A673 (cell line): Measurements from ENCODE around the gene ZNF611.

Source experiments
- EZH2 ChIP-seq: fragments of 200-600 bp; sonication (generic); IDR thresholded peaks from 2 replicates; pipeline ENCODE4 v1.6.1; 2017; ENCODE audit warnings: borderline replicate concordance, low read depth, mild to moderate bottlenecking, mixed read lengths, antibody characterized with exemption, low read length; ENCODE audit not compliant: poor library complexity, severe bottlenecking
- TF ChIP-seq, protein P1 (sequence below): fragments of 300-800, 200-600 bp; sonication (generic); conservative IDR thresholded peaks from 2 replicates; pipeline ENCODE4 v1.5.1; 2017; ENCODE audit warnings: low read depth, mild to moderate bottlenecking, antibody characterized with exemption, low read length, moderate library complexity, mixed read lengths

DNA sequence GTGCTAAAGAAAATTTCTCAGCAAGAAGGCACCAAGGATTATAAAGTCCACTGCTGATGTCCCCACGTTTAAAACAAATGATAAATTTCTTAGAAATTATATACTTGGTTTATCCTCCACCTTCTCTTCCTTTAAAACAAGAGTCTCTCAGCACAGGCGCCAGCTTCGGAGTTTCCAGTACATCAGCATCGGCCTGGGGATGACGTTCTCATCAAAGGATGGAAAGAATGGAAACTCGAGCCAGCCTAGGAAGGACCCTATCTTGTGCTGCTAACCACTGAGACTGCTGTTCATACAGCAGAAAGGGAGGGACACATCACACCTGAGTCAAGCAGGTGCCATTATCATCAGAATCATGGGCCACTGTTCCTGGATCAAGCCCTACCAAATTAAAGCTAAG, 66.9 kb downstream of the ZNF611 start:
- TF ChIP-seq, protein P1, sequence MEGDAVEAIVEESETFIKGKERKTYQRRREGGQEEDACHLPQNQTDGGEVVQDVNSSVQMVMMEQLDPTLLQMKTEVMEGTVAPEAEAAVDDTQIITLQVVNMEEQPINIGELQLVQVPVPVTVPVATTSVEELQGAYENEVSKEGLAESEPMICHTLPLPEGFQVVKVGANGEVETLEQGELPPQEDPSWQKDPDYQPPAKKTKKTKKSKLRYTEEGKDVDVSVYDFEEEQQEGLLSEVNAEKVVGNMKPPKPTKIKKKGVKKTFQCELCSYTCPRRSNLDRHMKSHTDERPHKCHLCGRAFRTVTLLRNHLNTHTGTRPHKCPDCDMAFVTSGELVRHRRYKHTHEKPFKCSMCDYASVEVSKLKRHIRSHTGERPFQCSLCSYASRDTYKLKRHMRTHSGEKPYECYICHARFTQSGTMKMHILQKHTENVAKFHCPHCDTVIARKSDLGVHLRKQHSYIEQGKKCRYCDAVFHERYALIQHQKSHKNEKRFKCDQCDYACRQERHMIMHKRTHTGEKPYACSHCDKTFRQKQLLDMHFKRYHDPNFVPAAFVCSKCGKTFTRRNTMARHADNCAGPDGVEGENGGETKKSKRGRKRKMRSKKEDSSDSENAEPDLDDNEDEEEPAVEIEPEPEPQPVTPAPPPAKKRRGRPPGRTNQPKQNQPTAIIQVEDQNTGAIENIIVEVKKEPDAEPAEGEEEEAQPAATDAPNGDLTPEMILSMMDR: no peak
- TF ChIP-seq EZH2: no peak
